Suprapubic skin (tissue), 4 donors: ENCODE results near the gene FYN.

ENCODE experiments used
- CTCF ChIP-seq, 2 donors: fragments of 200-600 bp in 1 of 2; fragments of 450-650 bp in 1 of 2; sonication (generic) in 1 of 2; IDR thresholded peaks; one replicate each; pipeline ENCODE4 v1.5.1; 2016 to 2019; ENCODE audit warnings: antibody characterized with exemption in 2 of 2, mild to moderate bottlenecking in 1 of 2, moderate library complexity in 1 of 2
- EP300 ChIP-seq: sonication (generic); formaldehyde crosslinking; IDR thresholded peaks from one replicate; pipeline ENCODE4 v1.6.1; 2017; ENCODE audit warnings: antibody characterized with exemption
- POLR2A ChIP-seq, 2 donors: fragments of 450-650 bp; IDR thresholded peaks; one replicate each; pipeline ENCODE4 v1.6.1; 2017; ENCODE audit warnings: antibody characterized with exemption in 2 of 2, mild to moderate bottlenecking in 2 of 2, moderate library complexity in 2 of 2
- POLR2AphosphoS5 ChIP-seq, 3 donors: sonication (generic); formaldehyde crosslinking; IDR thresholded peaks; one replicate each; pipeline ENCODE4 v1.6.1; 2017; ENCODE audit warnings: antibody characterized with exemption in 3 of 3

- TF ChIP-seq POLR2A (IDR thresholded peaks at IDR 0.05) (no peak), CTCF (IDR thresholded peaks at IDR 0.05) (no peak), POLR2AphosphoS5 (IDR thresholded peaks at IDR 0.05) (no peak), EP300 (no peak)
Measured at GRCh38 chr6:111825439-111826086, 47.7 kb downstream of the FYN start.
